Spinal cord (tissue), 10 donors: ENCODE measurements around the gene AFF1. TPM values are rescaled to one million over a fixed set of nuclear protein-coding genes. Genes with fewer than 3 reads are reported as not detected.
"Not testable (repeated sequence)": the region's sequence is repeated elsewhere in the genome, so short reads cannot be mapped to it uniquely, and the experiment has no call there.

Experiments used
- DNase-seq, 6 donors: peaks; one replicate each; pipeline versions ENCODE4 v3.0.0 to v3.0.0-alpha.2; 2013 to 2015; ENCODE audit warnings: low spot score in 6 of 6, low read depth in 4 of 6
- H3K27ac ChIP-seq: one replicate; pipeline ENCODE4 v1.5.1; 2013; ENCODE audit warnings: low read depth, low read length, control low read depth
- H3K27me3 ChIP-seq: one replicate; pipeline ENCODE4 v1.6.1; 2013; ENCODE audit warnings: low read length; ENCODE audit not compliant: control insufficient read depth, insufficient read depth
- H3K36me3 ChIP-seq: one replicate; pipeline ENCODE4 v1.6.1; 2013; ENCODE audit warnings: low read length; ENCODE audit not compliant: control insufficient read depth, insufficient read depth
- H3K4me1 ChIP-seq: one replicate; pipeline ENCODE4 v1.6.1; 2013; ENCODE audit warnings: low read length; ENCODE audit not compliant: control insufficient read depth, insufficient read depth
- H3K4me3 ChIP-seq: one replicate; pipeline ENCODE4 v1.5.1; 2013; ENCODE audit warnings: low read depth, low read length, control low read depth
- H3K9me3 ChIP-seq: one replicate; pipeline ENCODE4 v1.6.1; 2013; ENCODE audit warnings: low read length; ENCODE audit not compliant: control insufficient read depth, insufficient read depth
- WGBS: methylation state at CpG from one replicate; pipeline ENCODE4 v1.1.5; 2013; ENCODE audit warnings: missing lambda C conversion rate; ENCODE audit not compliant: insufficient coverage; 5-methylcytosine and 5-hydroxymethylcytosine counted together
- polyA plus RNA-seq, 2 donors: library from polyadenylated mRNA; unstranded; fragments of 120-200 nt; gene quantifications; one replicate each; pipeline ENCODE4 v1.2.1, GENCODE V29; 2013; ENCODE audit not compliant: insufficient read length in 2 of 2
- total RNA-seq, 2 donors: library from RNA; depleted of rRNA in 1 of 2; stranded (reverse); fragments of 120-200 nt in 1 of 2; fragments of >200 nt in 1 of 2; gene quantifications; one replicate each; pipeline versions ENCODE4 v1.2.3 to v1.2.4, GENCODE V29; 2013 to 2014
- donor health status: healthy.

The AFF1 gene
- total and polyA plus RNA-seq, 4 donors = 14.2 to 24.6 (median 18.4) TPM

DNA sequence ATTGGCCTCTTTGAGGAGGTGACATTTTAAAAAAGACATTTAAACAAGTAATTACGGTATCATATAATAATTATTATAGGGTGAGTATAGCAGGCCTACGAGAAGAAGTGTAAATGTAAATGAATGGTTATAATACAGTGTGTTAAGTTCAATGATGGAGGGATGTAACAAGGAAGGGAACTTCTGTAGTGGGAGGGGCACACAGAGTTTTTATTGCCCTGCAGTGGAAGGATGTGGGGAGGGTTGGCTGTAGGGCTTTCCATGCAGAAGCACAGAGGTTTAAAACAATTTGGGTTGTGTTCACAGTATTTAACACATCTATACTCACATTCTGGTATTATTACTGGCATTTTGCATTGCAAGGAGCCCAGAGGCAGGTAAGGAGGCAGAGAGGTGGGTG is 41.1 kb downstream of the AFF1 start:
- no peak for DNase-seq
- H3K4me3 ChIP-seq = no peak overlapping the region
- H3K36me3 ChIP-seq = no peaks in the 10 kb centered on the region
- H3K27ac ChIP-seq = no peak overlapping the region
- no peaks in the 10 kb centered on the region for H3K9me3 ChIP-seq
- H3K4me1 ChIP-seq = no peaks in the 10 kb centered on the region
- WGBS = 80% methylated on average over 1 of the region's 2 CpGs
- no peaks in the 10 kb centered on the region for H3K27me3 ChIP-seq

DNA sequence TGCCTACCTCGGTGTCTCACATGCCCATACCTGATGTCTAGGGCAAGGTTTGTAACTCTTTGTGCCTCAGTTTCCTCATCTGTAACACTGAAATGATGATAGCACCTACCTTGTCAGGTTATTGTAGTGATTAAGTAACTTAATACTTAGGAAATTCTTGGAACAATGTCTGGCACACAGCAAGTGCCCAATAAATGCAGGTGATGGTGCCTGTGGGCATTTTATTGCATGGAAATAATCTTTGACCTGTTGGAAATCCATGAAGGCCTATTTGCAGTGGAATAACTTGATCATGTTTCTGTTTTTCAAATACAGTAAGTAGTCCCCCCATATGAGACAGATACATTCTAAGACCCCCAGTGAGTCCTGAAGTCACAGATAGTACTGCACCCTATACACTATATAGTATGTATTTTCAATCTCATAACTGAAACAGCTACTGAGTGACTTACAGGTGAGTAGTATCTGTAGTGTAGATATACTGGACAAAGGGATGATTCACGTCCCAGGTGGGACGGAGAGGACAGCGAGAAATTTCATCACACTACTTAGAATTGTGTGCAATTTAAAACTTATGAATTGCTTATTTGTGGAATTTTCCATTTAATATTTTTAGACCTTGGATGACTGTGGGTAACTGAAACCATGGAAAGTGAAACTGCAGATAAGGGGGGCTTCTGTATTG is 42.1 kb downstream of the AFF1 start:
- H3K9me3 ChIP-seq = no peaks in the 10 kb centered on the region
- no peaks in the 10 kb centered on the region for H3K36me3 ChIP-seq
- no peak overlapping the region for H3K4me3 ChIP-seq
- no peak for DNase-seq
- no peak overlapping the region for H3K27ac ChIP-seq
- H3K27me3 ChIP-seq = no peaks in the 10 kb centered on the region
- H3K4me1 ChIP-seq = no peaks in the 10 kb centered on the region
- 82% methylated on average over 2 of the region's 4 CpGs for WGBS

DNA sequence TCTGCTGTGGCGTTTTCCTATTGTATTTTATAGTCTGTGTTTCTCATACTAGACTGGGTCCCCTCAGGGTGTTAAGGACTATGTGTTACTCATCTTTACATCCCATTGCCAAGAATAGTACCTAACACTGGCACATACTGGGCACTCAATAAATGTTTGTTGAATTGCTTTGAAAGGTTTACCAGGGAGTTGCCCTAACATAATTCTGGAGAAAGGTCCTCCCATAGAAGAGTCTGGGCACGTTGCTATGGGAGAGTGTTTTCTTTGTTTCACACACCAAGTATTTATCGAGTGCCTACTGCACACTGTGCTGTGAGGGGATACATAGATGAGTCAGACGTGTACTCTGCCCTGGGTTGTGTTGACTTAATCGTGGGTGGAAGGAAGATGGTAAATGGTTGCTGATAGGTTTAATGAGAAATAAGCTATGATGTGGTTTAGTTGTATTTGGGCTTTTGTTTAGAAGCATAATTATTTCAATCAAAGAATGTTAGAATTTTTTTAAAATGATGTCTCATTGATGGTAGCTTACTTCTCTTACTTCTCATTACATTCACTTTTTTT is 42.9 kb downstream of the AFF1 start:
- no peaks in the 10 kb centered on the region for H3K36me3 ChIP-seq
- H3K27ac ChIP-seq = no peak overlapping the region
- DNase-seq = no peak
- H3K27me3 ChIP-seq = no peaks in the 10 kb centered on the region
- no peaks in the 10 kb centered on the region for H3K9me3 ChIP-seq
- H3K4me1 ChIP-seq = no peaks in the 10 kb centered on the region
- H3K4me3 ChIP-seq = no peak overlapping the region
- 60% methylated on average over 1 of the region's 5 CpGs for WGBS

DNA sequence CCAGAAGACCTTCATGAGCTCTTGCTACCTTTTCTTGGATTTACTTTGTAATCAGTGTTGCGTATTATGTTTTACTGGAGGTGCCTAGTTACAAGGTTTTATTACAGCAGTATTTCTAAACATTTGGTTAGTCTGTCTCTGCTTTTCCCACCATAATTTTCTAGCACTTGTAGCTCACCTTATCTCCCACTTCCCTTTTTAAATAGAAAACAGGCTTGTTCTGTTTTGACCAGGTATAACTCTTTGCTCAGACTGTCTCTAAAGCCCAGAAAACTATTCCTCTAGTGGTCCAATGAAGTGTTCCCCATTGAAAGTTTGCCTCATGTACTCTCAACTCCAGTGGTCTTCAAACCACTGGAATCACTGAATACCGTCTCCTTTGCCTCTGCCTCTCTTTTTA is 43.9 kb downstream of the AFF1 start:
- Histone ChIP-seq H3K9me3 (no peaks in the 10 kb centered on the region), H3K27ac (no peak overlapping the region), H3K4me3 (no peak overlapping the region), H3K36me3 (no peaks in the 10 kb centered on the region), H3K4me1 (no peaks in the 10 kb centered on the region), H3K27me3 (no peaks in the 10 kb centered on the region)
- WGBS = 75% methylated on average over 1 of the region's 2 CpGs
- DNase-seq = no peak

DNA sequence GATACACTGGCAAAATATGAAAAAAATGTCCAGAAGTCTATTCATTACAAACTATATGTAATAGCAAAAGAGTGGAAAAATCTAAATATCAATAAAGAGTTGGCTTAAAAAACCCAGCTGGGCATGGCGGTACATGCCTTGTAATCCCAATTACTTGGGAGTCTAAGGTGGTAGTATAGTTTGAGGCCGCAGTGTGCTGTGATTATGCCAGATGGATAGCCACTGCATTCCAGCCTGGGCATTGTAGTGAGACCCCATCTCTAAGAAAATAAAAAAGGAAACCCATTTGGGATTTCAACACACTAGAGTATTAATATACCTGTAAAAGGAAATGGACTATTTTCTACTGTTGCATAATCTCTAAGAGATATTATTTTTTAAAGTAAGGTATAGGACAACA is 45.4 kb downstream of the AFF1 start:
- Histone ChIP-seq H3K27ac (no peak overlapping the region), H3K9me3 (no peaks in the 10 kb centered on the region), H3K4me1 (no peaks in the 10 kb centered on the region), H3K27me3 (no peaks in the 10 kb centered on the region), H3K36me3 (no peaks in the 10 kb centered on the region), H3K4me3 (no peak overlapping the region)
- no peak for DNase-seq
- no CpG with 5 or more reads among the region's 2 CpGs for WGBS

DNA sequence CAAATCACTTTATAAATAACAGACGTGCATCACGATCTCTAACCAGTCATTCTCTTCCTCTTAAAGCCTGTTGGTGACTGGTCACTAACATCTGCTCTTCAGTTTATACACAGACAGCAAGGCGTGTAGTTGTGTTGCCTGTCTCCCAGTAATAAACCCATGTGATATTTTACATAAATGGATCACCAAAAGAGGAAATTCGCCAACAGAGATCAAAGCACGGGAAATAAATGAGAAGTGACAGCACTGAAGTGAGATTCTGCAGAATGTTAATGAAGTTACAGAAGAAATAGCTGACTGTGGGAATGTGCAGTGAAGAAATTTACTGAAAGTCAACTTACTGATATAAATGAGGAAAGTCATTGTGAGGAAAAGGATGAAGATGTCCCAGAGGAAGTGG is 47.0 kb downstream of the AFF1 start:
- DNase-seq = no peak
- H3K4me3 ChIP-seq = no peak overlapping the region
- 95% methylated on average over 4 of the region's 5 CpGs for WGBS
- H3K9me3 ChIP-seq = no peaks in the 10 kb centered on the region
- H3K4me1 ChIP-seq = no peaks in the 10 kb centered on the region
- H3K36me3 ChIP-seq = no peaks in the 10 kb centered on the region
- no peak overlapping the region for H3K27ac ChIP-seq
- H3K27me3 ChIP-seq = no peaks in the 10 kb centered on the region

DNA sequence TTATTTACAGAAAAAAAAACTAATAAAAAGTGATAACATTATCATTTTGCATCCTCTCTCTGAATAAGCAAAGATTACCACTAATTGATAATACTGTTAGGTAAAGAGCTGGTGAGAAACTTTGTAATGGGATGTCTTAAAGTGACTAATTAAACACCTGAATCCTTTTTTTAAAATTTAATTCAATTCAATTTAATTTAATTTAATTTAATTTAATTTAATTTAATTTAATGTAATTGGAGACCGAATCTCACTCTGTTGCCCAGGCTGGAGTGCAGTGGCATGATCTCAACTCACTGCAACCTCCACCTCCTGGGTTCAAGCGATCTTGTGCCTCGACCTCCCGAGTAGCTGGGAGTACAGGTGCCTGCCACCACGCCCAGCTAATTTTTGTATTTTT is 51.0 kb downstream of the AFF1 start:
- H3K36me3 ChIP-seq, H3K4me3 ChIP-seq, H3K27ac ChIP-seq, H3K4me1 ChIP-seq, DNase-seq, H3K27me3 ChIP-seq, H3K9me3 ChIP-seq: not testable (repeated sequence)
- 94% methylated on average over 3 of the region's 5 CpGs for WGBS

DNA sequence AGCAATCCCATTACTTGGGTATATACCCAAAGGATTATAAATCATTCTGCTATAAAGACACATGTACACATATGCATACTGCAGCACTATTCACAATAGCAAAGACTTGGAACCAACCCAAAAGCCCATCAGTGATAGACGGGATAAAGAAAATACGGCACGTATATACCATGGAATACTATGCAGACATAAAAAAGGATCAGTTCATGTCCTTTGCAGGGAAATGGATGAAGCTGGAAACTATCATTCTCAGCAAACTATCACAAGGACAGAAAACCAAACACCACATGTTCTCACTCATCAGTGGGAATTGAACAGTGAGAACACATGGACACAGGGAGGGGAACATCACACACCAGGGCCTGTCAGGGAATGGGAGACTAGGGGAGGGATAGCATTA is 54.8 kb downstream of the AFF1 start:
- H3K27me3 ChIP-seq, DNase-seq, H3K4me1 ChIP-seq, H3K36me3 ChIP-seq, H3K27ac ChIP-seq, H3K4me3 ChIP-seq, H3K9me3 ChIP-seq: not testable (repeated sequence)
- WGBS = no CpG with 5 or more reads among the region's 3 CpGs

DNA sequence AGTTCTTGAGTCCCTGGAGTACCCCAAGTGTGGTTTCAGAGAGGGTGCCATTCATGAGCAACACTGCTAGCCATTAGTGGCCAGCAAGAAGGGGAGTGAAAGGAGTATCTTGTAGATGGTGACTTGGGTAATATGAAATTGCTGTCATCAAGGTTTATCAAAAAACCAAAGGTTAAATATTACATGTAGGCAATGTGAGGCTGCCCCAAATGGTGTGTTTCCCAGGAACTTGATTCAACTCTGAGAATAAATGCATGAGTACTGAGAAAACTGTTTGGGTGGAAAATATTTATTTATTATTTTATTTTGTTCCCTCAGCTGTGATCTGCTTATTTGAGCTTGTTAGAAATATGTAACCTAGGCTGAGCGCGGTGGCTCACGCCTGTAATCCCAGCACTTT is 55.7 kb downstream of the AFF1 start:
- H3K4me1 ChIP-seq = no peaks in the 10 kb centered on the region
- H3K4me3 ChIP-seq = no peak overlapping the region
- H3K27ac ChIP-seq = no peak overlapping the region
- 100% methylated on average over 3 of the region's 3 CpGs for WGBS
- no peak for DNase-seq
- H3K36me3 ChIP-seq = no peaks in the 10 kb centered on the region
- H3K9me3 ChIP-seq = no peaks in the 10 kb centered on the region
- H3K27me3 ChIP-seq = no peaks in the 10 kb centered on the region

DNA sequence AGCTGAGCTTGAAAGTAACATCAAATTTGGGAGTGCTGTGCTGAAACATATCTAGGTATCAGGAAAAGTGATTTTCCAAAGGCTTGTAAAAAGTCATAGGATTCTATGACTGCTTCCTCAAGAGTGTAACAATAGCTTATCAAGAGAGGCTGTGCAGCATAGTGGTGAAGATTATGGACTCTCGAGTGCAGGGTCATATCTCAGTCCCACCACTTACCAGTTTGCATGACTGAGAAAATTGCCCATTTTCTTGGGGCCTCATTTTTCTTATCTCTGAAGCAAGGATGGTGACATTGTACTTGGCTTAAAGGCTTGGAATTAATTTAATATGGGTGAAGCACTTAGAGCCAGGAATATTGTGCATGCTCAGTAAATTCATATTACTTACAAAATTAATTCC is 57.2 kb downstream of the AFF1 start:
- WGBS = no CpG with 5 or more reads among the region's 1 CpG
- H3K36me3 ChIP-seq = no peaks in the 10 kb centered on the region
- DNase-seq = no peak
- no peaks in the 10 kb centered on the region for H3K9me3 ChIP-seq
- H3K27me3 ChIP-seq = no peaks in the 10 kb centered on the region
- no peak overlapping the region for H3K4me3 ChIP-seq
- H3K4me1 ChIP-seq = no peaks in the 10 kb centered on the region
- H3K27ac ChIP-seq = no peak overlapping the region
